Activated CD8-positive, alpha-beta memory T cell treated with anti-CD3 and anti-CD28 coated beads for 48 hours (primary cell): Measurements from ENCODE around the gene SSTR4.
"Not testable (repeated sequence)": the region's sequence is repeated elsewhere in the genome, so short reads cannot be mapped to it uniquely, and the experiment has no call there.

Source experiments
- DNase-seq, 3 experiments: peaks; one replicate each; pipeline ENCODE4 v3.0.0-alpha.2; 2020; ENCODE audit warnings: low read depth in 2 of 3, low spot score in 2 of 3

SSTR4 gene

GRCh38 chr20:23018432-23018831, 16.7 kb upstream of the SSTR4 start:
- DNase-seq, result no peak

DNA sequence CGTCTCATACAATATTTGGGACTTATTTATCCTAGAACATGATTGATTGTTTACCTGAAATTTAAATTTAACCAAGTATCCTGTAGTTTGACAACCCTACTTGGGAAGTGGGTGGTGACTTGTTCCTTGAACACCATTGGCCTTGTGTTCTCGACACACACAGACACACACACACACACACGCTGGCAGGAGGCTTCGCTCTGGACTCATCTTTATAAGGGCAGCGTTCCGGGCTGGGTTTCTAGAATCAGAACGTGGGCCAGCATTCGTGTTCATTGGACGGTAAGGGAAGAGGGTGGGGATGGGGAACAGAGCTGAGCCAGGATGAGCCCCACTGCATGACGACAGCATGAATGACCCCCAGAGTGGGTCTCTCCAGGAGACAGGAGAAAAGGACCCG, 16.2 kb upstream of the SSTR4 start:
- no peak for DNase-seq

DNA sequence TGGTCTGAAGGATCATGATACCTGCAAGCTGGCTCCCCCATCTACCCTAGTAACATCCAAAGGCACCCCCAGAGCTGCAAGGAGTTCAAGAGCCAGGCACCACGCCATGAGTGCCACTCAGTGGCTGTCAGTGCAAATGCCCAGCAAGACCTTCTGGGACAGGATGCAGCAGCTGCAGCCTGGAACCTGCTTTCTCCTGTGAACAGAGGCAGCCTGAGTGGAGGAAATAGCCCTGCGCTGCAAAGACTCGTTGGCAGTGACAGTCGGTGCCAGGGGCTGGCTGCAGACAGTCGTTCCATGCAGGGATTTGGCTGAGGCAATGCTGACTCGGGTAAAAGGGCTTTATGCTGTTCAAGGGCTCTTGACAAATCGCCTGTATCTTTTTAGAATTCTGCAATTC, 15.7 kb upstream of the SSTR4 start:
- no peak for DNase-seq

GRCh38 chr20:23020230-23021018, 14.7 kb upstream of the SSTR4 start:
- DNase-seq, result no peak

DNA sequence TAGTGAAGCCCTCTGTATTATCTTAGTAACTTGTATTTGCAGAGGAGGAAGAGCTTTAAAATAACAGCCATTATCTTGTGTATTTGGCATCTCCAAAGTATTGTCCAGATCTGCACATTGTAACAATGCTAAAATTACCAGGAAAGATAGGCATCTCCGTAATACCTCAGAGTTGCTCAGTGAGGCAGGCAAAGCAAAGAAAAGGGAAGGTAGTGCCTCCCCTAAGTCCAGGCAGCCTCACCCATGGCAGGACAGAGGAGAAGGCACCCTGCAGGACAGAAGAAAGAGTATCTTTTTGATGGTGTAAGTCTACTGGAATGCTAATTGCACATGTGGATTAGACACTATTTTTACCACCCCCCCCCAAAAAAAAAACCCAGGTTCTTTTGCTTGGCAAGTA, 13.6 kb upstream of the SSTR4 start:
- no peak for DNase-seq

GRCh38 chr20:23021951-23022350, 13.2 kb upstream of the SSTR4 start:
- no peak for DNase-seq

DNA sequence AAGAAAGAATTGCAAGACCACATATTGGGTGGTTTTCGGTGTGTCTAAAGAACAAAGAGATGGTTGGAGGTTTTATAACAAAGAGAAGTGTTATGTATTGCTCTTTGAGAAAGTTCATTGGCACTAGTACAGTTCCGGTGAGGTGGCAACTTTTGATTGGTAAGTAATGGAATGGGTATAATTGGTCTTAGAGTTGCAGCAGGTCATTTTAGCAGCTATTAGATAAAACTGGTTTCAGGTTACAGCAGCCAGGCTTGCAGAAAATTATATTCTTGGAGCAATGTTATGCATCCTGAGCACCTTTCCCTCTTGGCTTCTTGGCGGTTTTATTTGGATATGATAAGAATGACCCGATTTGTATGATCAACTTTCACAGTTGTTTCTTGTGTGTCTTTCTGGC, 12.3 kb upstream of the SSTR4 start:
- DNase-seq, result no peak

DNA sequence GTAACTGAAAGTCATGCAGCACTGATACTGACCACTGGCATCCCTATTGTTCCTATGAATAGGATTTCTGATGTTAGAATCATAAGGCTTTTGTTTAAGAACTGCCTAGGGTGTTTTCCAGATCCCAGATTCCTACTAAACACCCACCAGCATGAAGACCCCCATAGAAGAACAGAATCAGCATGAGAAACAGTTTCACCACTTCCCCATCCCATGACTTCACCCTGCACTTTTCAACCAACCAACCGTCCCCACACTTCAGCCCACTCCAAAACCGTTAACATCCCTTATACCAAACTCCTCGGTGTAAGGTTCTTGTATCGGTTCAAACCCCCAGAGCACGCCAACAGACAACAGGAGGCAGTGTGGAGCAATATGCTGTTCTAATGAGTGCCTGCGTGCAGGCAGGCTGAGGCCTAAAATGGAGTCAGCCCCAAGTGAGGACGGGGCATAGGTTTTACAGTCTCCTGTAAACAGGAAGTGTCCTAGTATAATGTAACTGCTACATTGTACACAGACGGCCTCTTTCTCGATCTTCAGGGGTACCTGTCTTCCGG, 11.4 kb upstream of the SSTR4 start:
- DNase-seq, result no peak

- DNase-seq, result no peak
Observed at GRCh38 chr20:23024701-23025100, 10.4 kb upstream of the SSTR4 start.

DNA sequence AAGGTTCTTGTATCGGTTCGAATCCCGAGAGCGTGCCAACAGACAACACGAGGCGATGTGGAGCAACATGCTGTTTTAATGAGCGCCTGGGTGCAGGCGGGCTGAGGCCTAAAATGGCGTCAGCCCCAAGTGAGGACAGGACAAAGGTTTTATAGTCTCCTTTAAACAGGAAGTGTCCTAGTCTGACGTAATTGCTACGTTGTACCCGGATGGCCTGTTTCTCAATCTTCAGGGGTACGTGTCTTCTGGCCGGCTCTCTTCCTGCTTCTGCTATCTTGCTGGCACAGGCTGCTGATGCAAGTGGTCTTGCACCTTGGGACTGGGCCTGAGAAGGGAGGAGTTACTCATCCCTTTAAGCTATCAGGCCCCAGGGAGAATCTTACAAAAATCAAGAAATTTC, 9.6 kb upstream of the SSTR4 start:
- not testable (repeated sequence) for DNase-seq

GRCh38 chr20:23027721-23028120, 7.4 kb upstream of the SSTR4 start:
- no peak for DNase-seq

DNA sequence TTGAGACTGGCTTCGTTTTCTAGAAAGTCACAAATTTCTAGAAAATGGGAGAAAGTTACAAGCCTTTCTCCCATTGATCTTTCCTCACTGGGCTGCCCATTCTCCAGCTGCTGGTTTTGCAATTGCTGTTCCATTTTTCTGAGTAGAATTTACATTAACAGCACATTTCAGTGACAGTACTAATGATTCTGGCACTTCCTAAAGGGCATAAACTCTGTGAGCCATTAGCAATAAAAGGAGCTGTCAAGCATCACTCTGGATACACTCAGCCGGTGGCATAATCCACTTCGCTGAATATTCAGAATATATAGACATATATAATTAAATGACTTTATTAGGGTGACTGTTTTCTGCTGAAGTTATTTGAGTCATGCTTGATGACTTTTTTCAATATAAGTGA, 6.7 kb upstream of the SSTR4 start:
- DNase-seq, result no peak

DNA sequence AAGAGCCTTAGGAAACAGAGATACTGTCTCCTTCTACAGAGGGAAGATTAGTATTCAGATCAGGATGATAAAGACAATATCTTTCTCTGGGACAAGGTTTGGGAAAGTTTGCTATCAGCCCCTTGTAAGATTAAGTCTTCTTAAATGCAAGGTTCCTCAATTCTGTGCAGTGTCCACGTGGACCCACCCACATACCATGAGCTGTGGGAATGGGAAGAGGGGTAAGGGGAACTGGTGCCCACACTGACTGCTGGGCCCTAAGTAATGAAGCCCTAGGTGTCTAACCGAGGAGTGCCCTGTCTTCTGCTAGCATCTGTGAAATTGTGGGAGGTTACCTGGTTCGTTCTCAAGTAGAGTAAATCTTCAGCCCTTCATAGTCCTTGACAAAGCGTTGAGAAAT, 5.8 kb upstream of the SSTR4 start:
- DNase-seq, result no peak

DNA sequence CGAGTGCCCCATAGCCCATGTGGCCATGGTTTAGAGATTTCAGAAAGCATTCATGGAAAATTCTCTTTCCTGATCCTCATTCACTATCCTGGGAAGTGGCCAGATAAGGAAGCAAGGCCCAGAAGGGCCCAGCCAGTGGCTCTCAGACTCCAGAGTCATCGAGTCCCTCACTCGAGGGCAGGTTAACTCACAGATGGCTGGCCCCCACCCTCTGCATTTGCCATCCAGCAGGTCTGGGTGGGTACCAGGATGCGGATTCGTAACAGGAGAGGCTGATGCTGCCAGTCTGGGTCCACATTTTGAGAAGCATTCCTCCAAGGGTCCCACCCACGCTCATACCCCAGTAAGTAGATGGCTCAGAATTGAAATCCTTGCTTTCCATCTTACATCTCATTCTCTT, 3.8 kb upstream of the SSTR4 start:
- DNase-seq, result no peak

DNA sequence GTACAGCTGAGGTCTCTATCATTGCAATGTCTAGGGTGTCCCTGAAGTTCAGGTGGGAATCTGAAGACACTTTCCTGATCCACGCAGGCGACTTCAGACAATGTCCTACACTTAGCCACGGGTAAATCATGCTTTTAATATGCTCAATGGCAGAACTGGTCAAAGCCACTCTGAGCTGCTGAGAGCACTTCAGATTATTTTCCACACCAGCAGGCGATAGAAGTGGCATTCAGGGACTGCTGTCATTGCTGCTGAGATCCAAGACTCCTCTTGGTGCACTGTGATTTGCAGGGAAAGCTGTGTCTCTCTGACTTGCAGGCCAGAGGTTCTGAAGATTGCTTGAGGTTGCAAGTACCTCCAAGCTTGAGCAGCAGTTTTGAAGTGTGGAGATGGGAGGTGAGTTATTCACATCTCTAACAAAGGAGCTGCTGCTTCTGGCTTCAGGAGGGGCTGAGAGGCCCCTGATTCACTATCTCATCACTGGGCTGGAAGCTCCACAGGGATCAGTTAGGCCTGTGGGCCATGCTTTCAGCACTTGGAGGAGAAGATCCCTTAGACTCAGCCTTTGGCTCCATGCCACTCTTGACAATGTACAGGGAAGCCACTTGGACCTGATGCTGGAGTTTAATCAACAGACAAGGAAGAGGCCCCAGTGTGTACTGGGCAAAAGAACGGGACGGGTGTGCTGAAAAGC, 2.9 kb upstream of the SSTR4 start:
- no peak for DNase-seq

DNA sequence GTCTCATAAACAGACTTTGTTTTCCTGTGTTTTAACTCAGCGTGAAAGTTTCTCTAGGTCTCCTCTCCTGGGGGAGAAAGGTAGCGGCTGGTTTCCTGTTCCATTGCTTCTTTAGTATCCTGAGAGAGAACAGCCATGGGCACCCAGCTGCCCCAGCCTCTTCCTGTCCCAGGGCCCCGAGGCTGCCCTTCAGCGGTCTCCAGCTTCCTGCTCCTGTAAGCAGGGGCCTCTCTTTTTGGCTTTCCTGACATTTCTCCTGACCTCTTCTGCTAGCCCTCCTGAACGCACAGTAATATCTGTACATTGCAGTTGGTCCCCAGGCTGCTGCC, 2.4 kb upstream of the SSTR4 start:
- DNase-seq, result no peak

GRCh38 chr20:23033918-23034317, 1.2 kb upstream of the SSTR4 start:
- no peak for DNase-seq

DNA sequence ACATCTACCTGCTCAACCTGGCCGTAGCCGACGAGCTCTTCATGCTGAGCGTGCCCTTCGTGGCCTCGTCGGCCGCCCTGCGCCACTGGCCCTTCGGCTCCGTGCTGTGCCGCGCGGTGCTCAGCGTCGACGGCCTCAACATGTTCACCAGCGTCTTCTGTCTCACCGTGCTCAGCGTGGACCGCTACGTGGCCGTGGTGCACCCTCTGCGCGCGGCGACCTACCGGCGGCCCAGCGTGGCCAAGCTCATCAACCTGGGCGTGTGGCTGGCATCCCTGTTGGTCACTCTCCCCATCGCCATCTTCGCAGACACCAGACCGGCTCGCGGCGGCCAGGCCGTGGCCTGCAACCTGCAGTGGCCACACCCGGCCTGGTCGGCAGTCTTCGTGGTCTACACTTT, 619 bp downstream of the SSTR4 start:
- no peak for DNase-seq

GRCh38 chr20:23036371-23036770, 1.3 kb downstream of the SSTR4 start:
- DNase-seq, result no peak

DNA sequence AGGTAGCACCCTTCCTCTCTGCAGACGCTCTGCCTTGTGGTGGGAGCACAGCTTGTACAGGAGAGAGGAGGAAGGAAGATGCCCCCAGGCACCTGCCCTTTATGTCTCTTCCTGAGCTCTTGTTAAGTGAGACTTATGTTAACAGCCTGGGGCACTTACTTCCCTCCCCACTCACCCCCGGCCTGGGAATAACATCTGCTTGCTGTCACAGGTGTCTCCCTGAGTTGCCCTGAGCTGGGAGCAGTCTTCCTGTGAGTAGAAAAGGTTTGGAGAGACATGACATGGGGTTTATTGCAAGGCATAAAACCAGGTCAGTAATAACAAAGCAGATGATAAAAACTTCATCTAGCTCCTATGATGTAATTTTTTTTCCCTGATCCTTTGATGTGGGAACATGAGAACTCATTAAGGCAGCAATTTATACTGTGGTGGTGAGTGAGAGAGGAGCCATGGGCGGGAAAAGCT, 1.9 kb downstream of the SSTR4 start:
- DNase-seq, result no peak

GRCh38 chr20:23039136-23039875, 4.2 kb downstream of the SSTR4 start:
- DNase-seq, result no peak
